Measurements from ENCODE around the gene HLA-DQB2.
"Not testable (repeated sequence)": the region's sequence is repeated elsewhere in the genome, so short reads cannot be mapped to it uniquely, and the experiment has no call there.

The HLA-DQB2 gene

DNA sequence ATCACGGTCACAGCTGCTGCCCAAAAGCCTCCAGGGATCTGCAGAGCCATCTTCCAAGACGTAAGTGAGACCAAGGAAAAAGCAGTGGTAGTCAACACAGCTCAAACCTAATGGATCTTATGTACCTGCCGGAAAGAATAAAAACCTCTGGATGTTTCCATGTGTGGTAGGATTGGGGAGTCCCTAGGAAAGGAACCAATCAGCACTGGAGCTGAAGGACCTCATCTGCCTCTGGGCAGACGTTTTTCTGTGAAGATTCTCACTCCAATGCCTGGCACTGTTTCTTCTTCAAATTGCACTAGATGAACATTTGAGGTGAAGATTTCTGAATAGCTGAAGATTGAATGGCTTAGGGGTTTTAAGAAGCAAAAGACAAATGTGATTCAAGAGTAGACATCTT is at the start of gene HLA-DQB2:
TSS of gene HLA-DQB2 (minus strand) at position 112 of the 400 bp plus-strand sequence. CDS start at position 50, 62 bp downstream.
- DNase-seq (ENCODE audit: low read depth): no peak
- H3K4me3 ChIP-seq (ENCODE audit: low read depth, low read length): no peak within 1 kb of the TSS

DNA sequence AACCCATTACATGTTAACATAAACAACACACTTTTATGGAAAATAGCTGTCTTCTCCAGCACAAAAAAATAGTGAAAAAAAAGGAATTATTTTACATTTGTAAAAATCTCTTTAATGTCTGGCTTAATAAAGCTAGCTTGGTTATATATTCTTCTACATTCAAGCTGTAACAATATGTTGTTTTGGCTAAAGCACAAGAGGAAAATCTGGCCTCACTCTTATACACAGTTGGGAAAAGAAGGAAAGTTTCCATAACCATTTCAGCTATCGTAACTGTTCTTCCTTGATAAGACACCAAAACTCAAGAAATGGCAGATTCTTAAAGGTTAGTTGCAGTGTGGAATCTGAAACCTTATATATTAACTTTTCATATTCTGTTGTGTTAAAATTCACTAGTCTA is 45.8 kb upstream of the HLA-DQB2 start:
- H3K4me3 ChIP-seq (ENCODE audit: low read depth, low read length): no peak overlapping the region
- no peak for DNase-seq (ENCODE audit: low read depth)

DNA sequence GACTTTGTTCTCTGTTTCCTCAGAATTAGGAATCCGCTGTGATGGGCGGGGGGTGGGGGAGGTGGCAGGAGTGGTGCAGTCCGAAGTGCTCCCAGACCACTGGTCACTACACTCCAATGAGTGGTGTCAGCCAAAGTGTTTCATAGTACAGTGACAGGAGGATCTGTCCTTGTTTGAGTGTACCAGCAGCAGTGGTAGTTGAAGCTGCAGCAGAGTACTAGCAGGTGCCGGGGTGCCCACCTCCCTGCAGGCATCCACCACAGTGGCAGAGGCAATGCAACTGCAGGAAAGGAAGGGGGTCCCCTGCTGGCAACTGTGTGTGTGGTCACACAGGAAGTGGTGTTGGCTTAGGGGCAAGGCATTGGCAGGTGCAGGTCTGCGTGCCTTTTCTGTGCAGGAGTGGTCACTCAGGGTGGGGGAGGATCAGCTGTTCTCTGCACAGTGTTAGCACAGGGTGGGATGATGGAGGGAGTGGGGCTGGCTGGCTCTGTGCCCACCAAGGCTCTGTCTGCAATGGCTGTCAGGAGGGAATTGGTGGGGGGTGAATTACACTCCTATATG is 43.8 kb upstream of the HLA-DQB2 start:
- no peak overlapping the region for H3K4me3 ChIP-seq (ENCODE audit: low read depth, low read length)
- no peak for DNase-seq (ENCODE audit: low read depth)

DNA sequence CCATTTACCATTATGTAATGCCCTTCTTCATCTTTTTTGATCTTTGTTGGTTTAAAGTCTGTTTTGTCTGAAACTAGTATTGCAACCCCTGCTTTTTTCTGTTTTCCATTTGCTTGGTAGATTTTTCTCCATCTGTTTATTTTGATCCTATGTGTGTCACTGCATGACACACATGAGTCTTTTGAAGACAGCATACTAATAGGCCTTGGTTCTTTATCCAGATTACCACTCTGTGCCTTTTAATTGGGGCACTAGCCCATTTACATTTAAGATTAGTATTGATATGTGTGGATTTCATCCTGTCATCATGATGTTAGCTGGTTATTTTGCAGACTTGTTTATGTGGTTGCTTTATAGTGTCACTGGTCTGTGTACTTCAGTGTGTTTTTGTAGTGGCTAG is 42.1 kb upstream of the HLA-DQB2 start:
- not testable (repeated sequence) for H3K4me3 ChIP-seq (ENCODE audit: low read depth, low read length); DNase-seq (ENCODE audit: low read depth)

DNA sequence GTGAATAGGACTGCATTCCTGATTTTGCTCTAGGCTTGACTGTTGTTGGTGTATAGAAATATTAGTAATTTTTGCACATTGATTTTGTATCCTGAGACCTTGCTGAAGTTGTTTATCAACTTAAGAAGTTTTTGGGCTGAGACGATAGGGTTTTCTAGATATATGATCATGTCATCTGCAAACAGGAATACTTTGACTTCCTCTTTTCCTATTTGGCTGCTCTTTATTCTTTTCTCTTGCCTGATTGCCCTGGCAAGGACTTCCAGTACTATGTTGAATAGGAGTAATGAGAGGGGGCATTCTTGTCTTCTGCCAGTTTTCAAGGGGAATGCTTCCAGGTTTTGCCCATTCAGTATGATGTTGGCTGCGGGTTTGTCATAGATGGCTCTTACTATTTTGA is 40.1 kb upstream of the HLA-DQB2 start:
- no peak overlapping the region for H3K4me3 ChIP-seq (ENCODE audit: low read depth, low read length)
- no peak for DNase-seq (ENCODE audit: low read depth)

DNA sequence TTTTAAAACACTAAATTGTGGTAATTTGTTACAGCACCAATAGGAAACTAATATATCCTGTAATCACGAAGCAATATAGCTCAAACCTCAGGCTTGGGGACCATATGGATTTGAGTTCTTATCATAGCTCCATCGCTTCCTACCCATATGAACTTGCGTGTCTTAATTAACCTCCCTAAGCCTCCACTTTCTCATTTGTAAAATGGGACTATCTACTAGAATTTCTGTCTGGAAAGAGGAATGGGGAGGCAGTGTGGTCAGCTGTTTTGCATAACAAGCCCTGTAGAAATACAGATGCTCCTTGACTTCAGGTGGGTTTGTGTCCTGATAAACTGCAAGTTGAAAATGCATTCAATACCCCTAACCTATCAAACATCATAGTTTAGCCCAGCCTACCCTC is 36.4 kb upstream of the HLA-DQB2 start:
- no peak for DNase-seq (ENCODE audit: low read depth)
- H3K4me3 ChIP-seq (ENCODE audit: low read depth, low read length): no peak overlapping the region

DNA sequence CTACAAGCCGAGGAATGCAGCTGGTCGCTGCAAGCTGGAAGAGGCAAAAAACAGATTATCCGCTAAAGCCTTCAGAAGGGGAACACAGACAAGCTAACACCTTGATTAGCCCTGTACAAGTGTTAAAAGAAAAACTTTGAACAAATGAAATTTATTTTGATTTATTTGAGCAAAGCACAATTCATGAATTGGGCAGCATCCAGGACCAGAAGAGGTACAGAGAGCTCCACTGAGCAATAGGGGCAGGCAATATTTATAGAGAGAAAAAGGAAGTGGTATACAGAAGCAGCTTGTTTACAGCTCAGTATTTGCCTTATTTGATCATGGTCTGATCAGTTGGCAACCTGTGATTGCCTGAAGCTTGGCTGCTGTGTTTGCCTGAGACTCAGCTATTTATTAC is 35.8 kb upstream of the HLA-DQB2 start:
- no peak for DNase-seq (ENCODE audit: low read depth)
- no peak overlapping the region for H3K4me3 ChIP-seq (ENCODE audit: low read depth, low read length)

DNA sequence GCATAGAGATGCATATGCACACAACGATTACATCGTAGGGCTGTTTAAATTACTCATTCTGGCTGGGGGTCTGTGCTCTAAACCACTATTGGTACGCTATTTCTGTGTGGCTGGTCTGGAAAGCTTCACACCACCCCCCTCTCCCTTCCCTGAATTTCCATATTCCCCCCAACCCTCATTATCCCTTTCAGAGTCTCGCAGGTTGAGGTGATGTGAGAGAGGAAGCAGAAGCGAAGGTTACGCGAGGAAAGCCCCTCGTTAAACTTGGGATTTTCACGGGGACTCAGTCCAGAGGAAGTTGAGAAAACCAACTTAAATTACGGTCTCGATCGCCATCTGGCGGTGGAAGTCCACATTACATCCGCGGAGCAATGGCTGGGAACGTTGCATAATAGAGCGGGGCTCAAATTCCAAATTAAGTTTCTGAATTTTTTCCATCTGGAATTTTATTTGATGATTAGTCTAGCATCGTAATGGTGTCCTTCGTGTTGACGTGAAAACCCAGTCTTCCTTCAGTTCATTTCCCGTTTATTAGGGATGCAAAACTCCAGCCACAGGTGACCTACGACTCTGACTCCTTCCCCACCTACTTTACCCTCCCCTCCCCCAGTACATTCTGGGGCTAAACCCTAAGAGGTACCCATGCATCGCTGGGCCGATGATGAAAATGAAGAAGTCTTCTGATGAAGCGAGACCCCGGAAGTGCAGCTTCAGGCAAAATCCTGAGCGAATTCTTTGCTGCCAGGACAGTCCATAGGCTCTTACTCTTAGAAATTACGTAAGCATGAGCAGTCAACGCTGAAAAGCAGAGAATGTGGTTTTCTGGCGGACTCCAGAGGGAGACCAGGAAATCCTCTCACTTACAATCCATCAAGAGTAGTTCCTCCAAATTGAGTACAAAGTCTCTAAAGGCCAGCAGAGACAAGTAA is 33.8 kb upstream of the HLA-DQB2 start:
- no peak for DNase-seq (ENCODE audit: low read depth)
- peak overlapping the region; percentile 40 for H3K4me3 ChIP-seq (ENCODE audit: low read depth, low read length)

DNA sequence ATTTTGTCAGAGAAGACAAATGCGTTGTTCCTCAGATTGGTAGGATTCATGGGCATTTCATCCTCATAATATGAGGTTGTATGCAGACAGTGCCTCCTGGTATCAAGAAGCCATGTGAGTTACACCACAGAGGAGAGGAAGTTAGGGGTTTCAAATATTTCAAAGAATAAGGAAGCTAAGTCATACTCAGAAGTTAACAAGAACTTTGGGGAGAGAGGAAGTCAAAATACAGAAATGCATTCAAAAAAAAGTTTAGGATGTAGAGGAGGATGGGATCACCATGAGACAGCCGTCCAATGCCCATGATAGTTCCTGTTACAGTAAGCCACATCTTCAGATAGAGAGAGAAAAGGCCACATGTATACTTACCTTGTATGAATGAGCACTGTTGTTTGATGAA is 31.2 kb upstream of the HLA-DQB2 start:
- no peak for DNase-seq (ENCODE audit: low read depth)

DNA sequence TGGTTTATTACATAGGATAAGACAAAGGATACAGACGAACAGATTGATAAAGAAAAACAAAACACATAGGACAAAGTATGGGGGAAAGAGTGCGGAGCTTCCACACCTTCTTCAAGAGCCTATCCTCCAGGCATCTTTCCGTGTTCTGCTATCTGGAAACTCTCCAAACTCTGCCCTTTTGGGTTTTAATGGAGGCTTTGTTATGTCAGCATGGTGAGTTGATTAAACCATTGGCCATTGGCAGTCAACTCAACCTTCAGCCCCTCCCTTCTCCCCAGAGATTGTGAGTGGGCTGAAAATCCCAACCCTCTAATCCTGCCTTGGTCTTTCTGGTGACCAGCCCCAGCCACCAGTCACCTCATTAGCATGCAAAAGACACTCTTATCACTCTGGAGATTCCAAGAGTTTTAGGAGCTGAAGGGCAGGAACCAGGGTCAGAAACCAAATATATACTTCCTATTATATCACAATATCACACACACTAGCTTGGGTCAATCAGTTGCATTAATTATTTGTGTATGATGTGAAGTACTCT is 29.6 kb upstream of the HLA-DQB2 start:
- H3K4me3 ChIP-seq (ENCODE audit: low read depth, low read length): no peak overlapping the region
- DNase-seq (ENCODE audit: low read depth): no peak

More for the DNA sequence above, 31.2 kb upstream of the HLA-DQB2 start:
- no peak overlapping the region for H3K4me3 ChIP-seq (ENCODE audit: low read depth, low read length)

DNA sequence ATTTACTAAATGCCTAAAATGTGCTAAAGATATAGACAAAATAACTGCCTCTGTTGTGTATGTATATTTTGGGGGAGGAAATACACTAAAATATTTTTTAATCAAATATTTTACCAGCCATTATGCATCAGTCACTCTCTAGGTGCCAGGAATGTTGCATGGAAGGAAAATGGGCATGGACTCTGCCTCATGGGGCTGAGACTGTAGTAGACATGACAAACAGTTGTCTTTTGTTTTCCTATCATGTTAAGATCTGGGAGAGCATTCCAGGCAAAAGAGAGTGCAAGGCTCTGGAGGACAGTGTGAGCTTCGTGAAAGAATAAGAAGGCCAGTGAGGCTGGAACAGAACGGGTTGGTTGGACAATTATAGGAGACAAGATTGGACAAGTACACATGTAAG is 27.0 kb upstream of the HLA-DQB2 start:
- no peak overlapping the region for H3K4me3 ChIP-seq (ENCODE audit: low read depth, low read length)
- DNase-seq (ENCODE audit: low read depth): no peak

DNA sequence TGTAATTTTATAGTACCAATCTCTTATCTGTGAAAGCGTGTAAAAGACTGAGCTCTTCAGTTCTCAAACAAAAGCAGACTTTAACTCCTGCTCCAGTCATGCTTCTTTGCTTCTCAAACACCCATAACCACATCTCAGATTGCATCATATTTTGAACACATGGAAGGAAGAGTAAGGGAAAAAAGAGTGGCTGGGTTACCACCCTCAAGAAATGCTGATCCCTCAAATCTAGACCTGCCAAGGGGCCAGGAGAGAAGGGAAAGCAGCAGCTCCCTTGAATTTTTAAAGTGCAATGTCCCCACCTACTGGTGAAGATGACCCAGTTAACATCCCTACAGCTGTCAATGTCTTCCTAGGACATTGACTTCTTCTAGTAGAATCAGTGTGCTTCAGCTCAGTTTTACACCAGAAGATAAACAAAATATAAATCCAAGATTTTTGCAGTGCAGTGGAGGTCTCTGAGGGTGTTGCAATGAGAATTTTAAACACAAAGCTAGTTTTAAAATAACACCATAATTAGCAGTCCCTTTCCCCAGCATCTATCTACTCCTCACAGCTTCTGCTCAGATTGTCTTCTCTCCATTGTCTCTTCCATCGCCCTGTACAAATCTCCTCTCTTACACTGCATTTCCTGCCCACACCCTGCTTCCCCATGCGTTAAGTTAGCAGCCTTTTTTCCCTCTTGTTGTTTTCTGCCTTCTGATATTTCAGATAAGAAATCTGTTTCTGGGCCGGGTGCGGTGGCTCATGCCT is 22.6 kb upstream of the HLA-DQB2 start:
- no peak overlapping the region for H3K4me3 ChIP-seq (ENCODE audit: low read depth, low read length)
- peak; percentile 28 for DNase-seq (ENCODE audit: low read depth)

DNA sequence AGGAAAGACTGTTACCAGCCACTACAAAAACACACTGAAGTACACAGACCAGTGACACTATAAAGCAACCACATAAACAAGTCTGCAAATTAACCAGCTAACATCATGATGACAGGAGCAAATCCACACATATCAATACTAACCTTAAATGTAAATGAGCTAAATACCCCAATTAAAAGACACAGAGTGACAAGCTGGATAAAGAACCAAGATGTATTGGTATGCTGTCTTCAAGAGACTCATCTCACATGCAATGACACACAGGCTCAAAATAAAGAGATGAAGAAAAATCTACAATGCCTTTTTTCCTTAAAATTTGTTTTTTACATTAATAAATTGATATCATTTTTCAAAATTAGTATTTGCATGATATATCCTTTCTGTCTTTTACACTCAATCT is 19.6 kb upstream of the HLA-DQB2 start:
- DNase-seq (ENCODE audit: low read depth); H3K4me3 ChIP-seq (ENCODE audit: low read depth, low read length): not testable (repeated sequence)

DNA sequence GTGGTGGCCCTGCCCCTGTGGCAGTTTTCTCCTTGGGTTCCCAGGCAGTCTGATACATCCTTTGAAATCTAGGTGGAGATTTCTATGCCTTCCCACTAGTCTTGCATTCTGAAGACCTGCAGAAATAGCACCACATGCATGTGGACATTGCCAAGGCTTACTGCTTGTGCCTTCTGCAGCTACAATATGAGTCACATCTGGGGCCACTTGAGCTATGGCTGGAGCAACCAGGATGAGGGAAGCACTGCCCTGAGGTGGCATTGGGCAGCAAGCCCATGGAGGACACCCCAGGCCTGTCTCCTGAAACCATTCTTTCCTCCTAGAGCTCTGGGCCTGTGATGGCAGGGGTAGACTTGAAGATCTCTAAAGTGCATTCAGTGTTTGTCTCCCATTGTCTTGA is 15.7 kb upstream of the HLA-DQB2 start:
- no peak for DNase-seq (ENCODE audit: low read depth)

DNA sequence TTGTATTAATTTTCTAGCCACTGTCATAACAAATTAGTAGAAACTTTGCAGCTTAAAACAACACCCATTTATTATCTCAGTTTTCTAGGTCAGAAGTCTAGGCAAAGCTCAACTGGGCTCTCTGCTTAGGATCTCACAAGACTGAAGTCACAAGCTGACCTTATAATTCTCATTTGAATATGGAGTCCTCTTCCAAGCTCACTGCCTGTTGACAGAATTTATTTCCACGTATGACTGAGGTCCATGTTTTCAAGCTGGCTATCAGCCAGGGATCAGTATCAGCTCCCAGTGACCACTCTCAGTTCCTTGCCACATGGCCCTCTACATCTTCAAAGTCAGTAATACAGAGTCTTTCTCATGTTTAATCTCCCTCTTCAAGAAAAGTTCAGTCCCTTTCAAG is 11.7 kb upstream of the HLA-DQB2 start:
- H3K4me3 ChIP-seq (ENCODE audit: low read depth, low read length): no peak overlapping the region
- no peak for DNase-seq (ENCODE audit: low read depth)

More for the DNA sequence above, 15.7 kb upstream of the HLA-DQB2 start:
- no peak overlapping the region for H3K4me3 ChIP-seq (ENCODE audit: low read depth, low read length)

DNA sequence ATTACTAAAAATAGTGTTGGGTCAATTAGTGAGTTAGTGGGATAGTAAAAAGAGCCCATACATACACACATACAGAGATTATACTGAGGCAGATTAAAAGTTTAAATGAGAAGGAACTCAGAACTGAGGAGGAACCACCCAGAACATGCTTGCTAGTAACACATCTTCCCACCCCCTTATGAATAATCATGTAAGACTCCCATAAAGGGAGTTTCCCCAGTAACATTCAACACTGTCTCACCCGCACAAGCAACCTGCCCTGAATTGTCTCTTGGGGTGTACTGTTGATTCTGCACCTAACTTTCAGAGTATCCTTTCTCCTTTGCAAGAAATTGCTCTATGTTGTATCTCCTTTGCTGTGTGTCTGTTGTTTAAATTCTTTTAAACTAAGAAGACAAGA is 11.1 kb upstream of the HLA-DQB2 start:
- no peak overlapping the region for H3K4me3 ChIP-seq (ENCODE audit: low read depth, low read length)
- DNase-seq (ENCODE audit: low read depth): no peak

DNA sequence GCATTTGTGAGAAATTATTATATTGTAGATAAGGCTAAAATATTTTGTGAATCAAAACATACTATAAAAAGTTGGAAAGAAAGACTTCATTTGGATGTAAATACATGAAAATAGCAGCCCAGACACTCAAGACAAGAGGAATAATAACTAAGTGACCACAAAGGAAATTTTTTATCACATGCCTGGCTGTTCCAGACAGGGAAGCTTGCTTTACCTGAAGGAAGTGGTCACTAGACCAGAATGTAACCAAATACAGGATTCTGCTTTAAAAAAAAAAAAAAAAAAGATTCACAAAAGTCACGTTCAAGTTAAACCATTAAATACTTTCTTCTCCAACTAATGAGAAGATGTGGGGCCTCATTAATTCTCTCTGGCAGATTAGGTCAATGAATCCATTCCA is 9.3 kb upstream of the HLA-DQB2 start:
- no peak for DNase-seq (ENCODE audit: low read depth)
- no peak overlapping the region for H3K4me3 ChIP-seq (ENCODE audit: low read depth, low read length)

DNA sequence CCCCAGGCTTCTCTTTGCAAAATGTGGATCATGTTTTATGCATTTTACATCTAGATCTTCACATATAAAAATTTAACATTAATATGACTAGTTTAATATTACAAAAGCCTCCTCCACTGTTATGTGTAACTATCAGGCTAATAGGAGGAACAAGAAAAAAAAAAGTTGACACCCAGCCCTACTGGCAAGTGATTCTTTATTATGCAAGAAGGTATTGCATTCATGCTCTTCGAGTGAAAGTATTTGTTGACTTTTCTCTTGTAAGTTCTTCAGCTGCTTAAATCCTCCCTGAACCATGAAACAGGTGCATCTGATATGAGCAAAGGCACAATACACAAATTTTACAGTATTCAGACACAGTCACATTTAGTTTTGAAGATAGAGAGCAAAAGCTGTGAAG is 716 bp upstream of the HLA-DQB2 start:
- no peak for DNase-seq (ENCODE audit: low read depth)

DNA sequence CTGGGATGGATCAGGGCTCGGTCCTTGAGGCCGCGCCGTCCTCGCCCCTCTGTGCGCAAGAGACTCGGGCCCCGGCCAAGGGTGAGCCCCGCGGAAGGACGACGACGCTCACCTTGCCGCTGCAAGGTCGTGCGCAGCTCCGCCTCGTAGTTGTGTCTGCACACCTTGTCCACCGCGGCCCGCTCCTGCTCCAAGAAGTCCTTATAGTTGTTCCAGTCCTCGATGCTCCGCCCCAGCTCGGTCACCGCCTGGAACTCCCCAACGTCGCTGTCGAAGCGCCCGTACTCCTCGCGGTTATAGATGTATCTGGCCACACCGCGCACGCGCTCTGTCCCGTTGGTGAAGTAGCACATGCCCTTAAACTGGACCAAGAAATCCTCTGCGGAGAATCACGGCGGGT is 1.8 kb downstream of the HLA-DQB2 start:
- no peak for DNase-seq (ENCODE audit: low read depth)

More for the DNA sequence above, 716 bp upstream of the HLA-DQB2 start:
- no peak overlapping the region for H3K4me3 ChIP-seq (ENCODE audit: low read depth, low read length)

DNA sequence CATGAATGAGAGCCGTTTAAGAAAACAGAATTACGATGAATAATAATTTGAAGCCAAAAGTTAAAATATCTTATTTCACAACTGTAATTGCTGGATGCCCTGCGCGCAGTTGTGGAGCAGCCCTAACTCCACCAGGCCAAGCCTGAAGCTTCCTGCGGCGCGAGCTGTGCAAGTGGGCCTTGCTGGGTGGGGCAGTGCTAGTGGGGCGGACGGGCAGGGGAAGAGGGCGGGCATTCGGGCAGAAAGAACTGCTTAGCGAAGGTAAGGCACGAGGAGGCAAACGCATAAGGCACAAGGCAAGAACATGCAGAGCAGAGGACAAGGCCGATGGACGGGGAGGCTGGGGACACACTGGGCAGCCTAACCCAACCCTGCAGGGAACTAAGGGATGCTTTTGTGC is 2.3 kb downstream of the HLA-DQB2 start:
- DNase-seq (ENCODE audit: low read depth): no peak
- no peak overlapping the region for H3K4me3 ChIP-seq (ENCODE audit: low read depth, low read length)

More for the DNA sequence above, 1.8 kb downstream of the HLA-DQB2 start:
- no peak overlapping the region for H3K4me3 ChIP-seq (ENCODE audit: low read depth, low read length)
